HG03378 (cell line): ENCODE results near the gene OCRL.

ENCODE experiments used
- ATAC-seq: cut with Tn5 transposase; IDR thresholded peaks from one replicate; pipeline ENCODE4 v1.9.1; 2021; ENCODE audit warnings: mild to moderate bottlenecking, moderate library complexity; ENCODE audit not compliant: unreplicated experiment

The OCRL gene

GRCh38 chrX:129581904-129582303, 41.8 kb downstream of the OCRL start:
- no peak for ATAC-seq

- ATAC-seq = no peak
Observed at GRCh38 chrX:129585167-129585566, 45.1 kb downstream of the OCRL start.

GRCh38 chrX:129585691-129586090, 45.6 kb downstream of the OCRL start:
- no peak for ATAC-seq

- no peak for ATAC-seq
Observed at GRCh38 chrX:129586446-129586845, 46.4 kb downstream of the OCRL start.

GRCh38 chrX:129590596-129590995, 50.5 kb downstream of the OCRL start:
- no peak for ATAC-seq

- no peak for ATAC-seq
Observed at GRCh38 chrX:129593137-129593536, 53.1 kb downstream of the OCRL start.

GRCh38 chrX:129594781-129595180, 54.7 kb downstream of the OCRL start:
- no peak for ATAC-seq

- ATAC-seq = no peak
Observed at GRCh38 chrX:129596077-129596476, 56.0 kb downstream of the OCRL start.

- no peak for ATAC-seq
Observed at GRCh38 chrX:129597905-129598304, 57.8 kb downstream of the OCRL start.

- no peak for ATAC-seq
Observed at GRCh38 chrX:129599499-129599898, 59.4 kb downstream of the OCRL start.

GRCh38 chrX:129599996-129600395, 59.9 kb downstream of the OCRL start:
- no peak for ATAC-seq

GRCh38 chrX:129600981-129601424, 60.9 kb downstream of the OCRL start:
- peak; percentile 53 for ATAC-seq

GRCh38 chrX:129606918-129607317, 66.9 kb downstream of the OCRL start:
- ATAC-seq = no peak

- ATAC-seq = no peak
Observed at GRCh38 chrX:129608496-129608895, 68.4 kb downstream of the OCRL start.

- ATAC-seq = no peak
Observed at GRCh38 chrX:129609395-129609794, 69.3 kb downstream of the OCRL start.

- ATAC-seq = no peak
Observed at GRCh38 chrX:129612396-129612795, 72.3 kb downstream of the OCRL start.

GRCh38 chrX:129613596-129613995, 73.5 kb downstream of the OCRL start:
- no peak for ATAC-seq

GRCh38 chrX:129614481-129615255, 74.6 kb downstream of the OCRL start:
- no peak for ATAC-seq

- no peak for ATAC-seq
Observed at GRCh38 chrX:129617420-129617819, 77.4 kb downstream of the OCRL start.

GRCh38 chrX:129618997-129619396, 78.9 kb downstream of the OCRL start:
- no peak for ATAC-seq

GRCh38 chrX:129622757-129623301, 82.8 kb downstream of the OCRL start:
- ATAC-seq = no peak

GRCh38 chrX:129626026-129626425, 86.0 kb downstream of the OCRL start:
- ATAC-seq = no peak

GRCh38 chrX:129629837-129630236, 89.8 kb downstream of the OCRL start:
- no peak for ATAC-seq
